ENCODE data around the gene TAS1R2.

DNA sequence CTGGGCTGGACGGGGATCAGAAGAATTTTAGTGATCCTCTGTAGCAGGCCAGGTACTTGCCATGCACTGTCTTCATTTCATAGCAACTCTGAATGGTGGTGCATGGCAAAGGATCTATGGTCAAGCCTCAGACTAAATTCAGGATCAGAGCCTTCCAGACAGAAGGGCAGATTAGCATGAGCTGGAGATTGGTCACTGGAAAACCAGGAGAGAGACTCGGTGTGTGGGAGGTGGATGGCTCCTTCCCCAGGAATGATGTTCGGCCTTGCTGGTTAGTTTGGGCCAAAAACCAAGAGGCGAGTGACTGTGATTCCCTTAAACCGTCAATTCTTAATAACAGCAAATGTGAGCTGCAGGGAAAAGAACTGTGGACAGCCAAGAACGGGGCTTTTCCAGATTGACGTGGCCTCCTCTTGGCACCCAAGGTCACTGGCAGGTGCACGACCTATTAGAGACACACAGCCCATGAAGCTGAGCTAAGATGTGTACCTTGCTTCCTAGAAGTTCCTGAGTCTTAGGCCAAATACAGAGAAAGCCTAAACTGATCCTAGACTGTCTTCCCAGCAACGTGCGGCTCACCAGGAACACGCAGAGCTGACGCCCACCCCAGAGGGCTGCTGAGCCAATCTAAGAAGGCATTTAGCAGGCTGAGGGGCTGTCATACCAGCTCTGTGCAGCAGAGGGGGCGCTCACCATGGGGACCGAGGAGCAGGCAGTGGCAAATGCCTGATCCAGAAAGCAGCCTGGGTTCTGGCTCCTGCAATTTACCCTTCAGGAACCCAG lies 24.4 kb upstream of the TAS1R2 start:
- TF ChIP-seq, protein P1, sequence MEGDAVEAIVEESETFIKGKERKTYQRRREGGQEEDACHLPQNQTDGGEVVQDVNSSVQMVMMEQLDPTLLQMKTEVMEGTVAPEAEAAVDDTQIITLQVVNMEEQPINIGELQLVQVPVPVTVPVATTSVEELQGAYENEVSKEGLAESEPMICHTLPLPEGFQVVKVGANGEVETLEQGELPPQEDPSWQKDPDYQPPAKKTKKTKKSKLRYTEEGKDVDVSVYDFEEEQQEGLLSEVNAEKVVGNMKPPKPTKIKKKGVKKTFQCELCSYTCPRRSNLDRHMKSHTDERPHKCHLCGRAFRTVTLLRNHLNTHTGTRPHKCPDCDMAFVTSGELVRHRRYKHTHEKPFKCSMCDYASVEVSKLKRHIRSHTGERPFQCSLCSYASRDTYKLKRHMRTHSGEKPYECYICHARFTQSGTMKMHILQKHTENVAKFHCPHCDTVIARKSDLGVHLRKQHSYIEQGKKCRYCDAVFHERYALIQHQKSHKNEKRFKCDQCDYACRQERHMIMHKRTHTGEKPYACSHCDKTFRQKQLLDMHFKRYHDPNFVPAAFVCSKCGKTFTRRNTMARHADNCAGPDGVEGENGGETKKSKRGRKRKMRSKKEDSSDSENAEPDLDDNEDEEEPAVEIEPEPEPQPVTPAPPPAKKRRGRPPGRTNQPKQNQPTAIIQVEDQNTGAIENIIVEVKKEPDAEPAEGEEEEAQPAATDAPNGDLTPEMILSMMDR (IDR thresholded peaks at IDR 0.05) = peak; percentile 62 to 83 (median 82)
- TF ChIP-seq POLR2A (IDR thresholded peaks at IDR 0.05) (no peak), POLR2AphosphoS5 (IDR thresholded peaks at IDR 0.05) (no peak)
